Upper lobe of left lung (tissue), 6 donors: Measurements from ENCODE around the gene LMLN. TPM values are rescaled to one million over a fixed set of nuclear protein-coding genes. Genes with fewer than 3 reads are reported as not detected.

Source experiments
- ATAC-seq, 2 donors: fragments of 200-7000 bp; cut with Tn5 transposase; one replicate each; pipeline ENCODE4 v1.9.1; 2022; ENCODE audit warnings: mild to moderate bottlenecking in 2 of 2, moderate library complexity in 2 of 2; ENCODE audit not compliant: low FRiP score in 2 of 2
- DNase-seq, 2 donors: peaks; one replicate each; pipeline ENCODE4 v3.0.0-alpha.2; 2019 to 2020
- H3K27ac ChIP-seq, 4 donors: fragments of 200-600 bp; sonication (generic); one replicate each; pipeline ENCODE4 v1.5.1; 2016 to 2019
- H3K27me3 ChIP-seq, 4 donors: fragments of 200-600 bp; sonication (generic); one replicate each; pipeline ENCODE4 v1.5.1; 2017 to 2019
- H3K36me3 ChIP-seq, 4 donors: fragments of 200-600 bp; sonication (generic); one replicate each; pipeline ENCODE4 v1.5.1; 2016 to 2019
- H3K4me1 ChIP-seq, 4 donors: fragments of 200-600 bp; sonication (generic); one replicate each; pipeline ENCODE4 v1.5.1; 2018 to 2019
- H3K4me3 ChIP-seq, 4 donors: fragments of 200-600 bp; sonication (generic); one replicate each; pipeline ENCODE4 v1.5.1; 2017 to 2019; ENCODE audit warnings: mild to moderate bottlenecking in 2 of 4, moderate library complexity in 1 of 4
- H3K9me3 ChIP-seq, 4 donors: fragments of 200-600 bp; sonication (generic); one replicate each; pipeline ENCODE4 v1.5.1; 2018 to 2019
- EP300 ChIP-seq, 4 donors: sonication (generic); formaldehyde crosslinking; IDR thresholded peaks; one replicate each; pipeline ENCODE4 v1.5.1; 2017; ENCODE audit warnings: antibody characterized with exemption in 4 of 4, control low read depth in 2 of 4
- POLR2A ChIP-seq, 4 donors: fragments of 450-650 bp; IDR thresholded peaks; one replicate each; pipeline ENCODE4 v1.5.1; 2016 to 2017; ENCODE audit warnings: antibody characterized with exemption in 4 of 4, mild to moderate bottlenecking in 2 of 4
- POLR2AphosphoS5 ChIP-seq, 2 donors: sonication (generic); formaldehyde crosslinking; IDR thresholded peaks; one replicate each; pipeline ENCODE4 v1.5.1; 2017; ENCODE audit warnings: antibody characterized with exemption in 2 of 2
- WGBS, 2 donors: methylation state at CpG; one replicate each; pipeline ENCODE4 v1.1.5; 2017 to 2018; 5-methylcytosine and 5-hydroxymethylcytosine counted together
- total RNA-seq, 6 donors: library from RNA; depleted of rRNA in 4 of 6; stranded (reverse); fragments of >200 nt in 4 of 6; gene quantifications; one replicate each; pipeline versions ENCODE4 v1.1.0 to v1.2.1, GENCODE V29; 2016 to 2021
- TF ChIP-seq, protein P1 (sequence below), 6 experiments: fragments of 450-650 bp in 4 of 6; fragments of 200-600 bp in 2 of 6; sonication (generic) in 2 of 6; IDR thresholded peaks; one replicate each; pipeline ENCODE4 v1.5.1; 2016 to 2019; ENCODE audit warnings: antibody characterized with exemption in 6 of 6
- donor health status: DM: no; HTN: no; CAD: no; lungs with moderate emphysema.
- donor health status: DM: no; HTN: yes; CAD: no; lungs with severe emphysema.

LMLN gene
- total RNA-seq, 6 donors from 2014 or later: 4.2 to 11.3 (median 9.0) TPM

DNA sequence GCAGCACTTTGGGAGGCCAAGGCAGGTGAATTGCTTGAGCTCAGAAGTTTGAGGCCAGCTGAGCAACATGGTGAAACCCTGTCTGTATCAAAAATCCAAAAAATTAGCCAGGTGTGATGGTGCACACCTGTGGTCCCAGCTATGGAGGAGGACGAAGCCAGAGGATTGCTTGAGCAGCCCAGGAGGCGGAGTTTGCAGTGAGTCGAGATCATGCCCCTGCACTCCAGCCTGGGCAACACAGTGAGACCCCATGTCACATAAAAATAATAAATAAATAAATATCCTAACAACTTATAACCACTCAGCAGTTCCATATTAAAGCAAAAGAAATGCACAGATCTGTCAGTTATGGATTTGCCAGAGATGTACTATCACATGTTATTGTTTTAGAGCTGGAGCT, 62.6 kb downstream of the LMLN start:
- H3K4me3 ChIP-seq: no peak overlapping the region
- TF ChIP-seq EP300 (IDR thresholded peaks at IDR 0.05) (no peak), POLR2AphosphoS5 (IDR thresholded peaks at IDR 0.05) (no peak), POLR2A (IDR thresholded peaks at IDR 0.05) (no peak)
- TF ChIP-seq, protein P1, sequence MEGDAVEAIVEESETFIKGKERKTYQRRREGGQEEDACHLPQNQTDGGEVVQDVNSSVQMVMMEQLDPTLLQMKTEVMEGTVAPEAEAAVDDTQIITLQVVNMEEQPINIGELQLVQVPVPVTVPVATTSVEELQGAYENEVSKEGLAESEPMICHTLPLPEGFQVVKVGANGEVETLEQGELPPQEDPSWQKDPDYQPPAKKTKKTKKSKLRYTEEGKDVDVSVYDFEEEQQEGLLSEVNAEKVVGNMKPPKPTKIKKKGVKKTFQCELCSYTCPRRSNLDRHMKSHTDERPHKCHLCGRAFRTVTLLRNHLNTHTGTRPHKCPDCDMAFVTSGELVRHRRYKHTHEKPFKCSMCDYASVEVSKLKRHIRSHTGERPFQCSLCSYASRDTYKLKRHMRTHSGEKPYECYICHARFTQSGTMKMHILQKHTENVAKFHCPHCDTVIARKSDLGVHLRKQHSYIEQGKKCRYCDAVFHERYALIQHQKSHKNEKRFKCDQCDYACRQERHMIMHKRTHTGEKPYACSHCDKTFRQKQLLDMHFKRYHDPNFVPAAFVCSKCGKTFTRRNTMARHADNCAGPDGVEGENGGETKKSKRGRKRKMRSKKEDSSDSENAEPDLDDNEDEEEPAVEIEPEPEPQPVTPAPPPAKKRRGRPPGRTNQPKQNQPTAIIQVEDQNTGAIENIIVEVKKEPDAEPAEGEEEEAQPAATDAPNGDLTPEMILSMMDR (IDR thresholded peaks at IDR 0.05): no peak
- ATAC-seq (no peak), DNase-seq (no peak)
- 93 to 100% methylated on average over 3 of the region's 3 CpGs for WGBS, 2 donors
- H3K4me1 ChIP-seq: no peaks in the 10 kb centered on the region
- no peak overlapping the region for H3K27ac ChIP-seq
- H3K27me3 ChIP-seq: no peaks in the 10 kb centered on the region
- H3K36me3 ChIP-seq: peaks cover 0 to 31% (median 4%) of the 10 kb centered on the region in 4 donors
- H3K9me3 ChIP-seq: no peaks in the 10 kb centered on the region

DNA sequence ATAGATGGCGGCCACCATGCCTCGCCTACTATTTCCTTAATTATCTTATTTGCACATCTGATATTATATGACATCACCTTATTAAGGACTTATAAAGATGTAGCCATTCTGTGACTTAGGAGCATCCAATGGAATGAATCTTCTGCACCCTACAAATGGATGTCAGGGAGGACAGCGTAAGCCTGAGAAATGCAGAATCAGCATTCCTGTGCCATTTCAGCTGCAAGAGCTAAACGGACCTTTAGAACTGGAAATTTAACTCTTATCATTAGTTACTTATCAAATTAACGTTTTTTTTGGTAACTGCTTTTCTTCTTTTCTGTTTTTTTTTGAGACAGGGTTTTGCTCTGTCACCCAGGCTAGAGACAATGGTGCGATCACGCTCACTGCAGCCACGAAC, 65.6 kb downstream of the LMLN start:
- TF ChIP-seq, protein P1 (IDR thresholded peaks at IDR 0.05): no peak
- TF ChIP-seq POLR2A (IDR thresholded peaks at IDR 0.05) (no peak), POLR2AphosphoS5 (IDR thresholded peaks at IDR 0.05) (no peak), EP300 (IDR thresholded peaks at IDR 0.05) (no peak)
- ATAC-seq: no peak
- DNase-seq: no peak
- 92 to 93% methylated on average over 8 of the region's 8 CpGs for WGBS, 2 donors
- H3K9me3 ChIP-seq: no peaks in the 10 kb centered on the region
- no peaks in the 10 kb centered on the region for H3K4me1 ChIP-seq
- no peak overlapping the region for H3K4me3 ChIP-seq
- peaks cover 0 to 22% (median 4%) of the 10 kb centered on the region in 4 donors for H3K36me3 ChIP-seq
- no peaks in the 10 kb centered on the region for H3K27me3 ChIP-seq
- H3K27ac ChIP-seq: no peak overlapping the region

DNA sequence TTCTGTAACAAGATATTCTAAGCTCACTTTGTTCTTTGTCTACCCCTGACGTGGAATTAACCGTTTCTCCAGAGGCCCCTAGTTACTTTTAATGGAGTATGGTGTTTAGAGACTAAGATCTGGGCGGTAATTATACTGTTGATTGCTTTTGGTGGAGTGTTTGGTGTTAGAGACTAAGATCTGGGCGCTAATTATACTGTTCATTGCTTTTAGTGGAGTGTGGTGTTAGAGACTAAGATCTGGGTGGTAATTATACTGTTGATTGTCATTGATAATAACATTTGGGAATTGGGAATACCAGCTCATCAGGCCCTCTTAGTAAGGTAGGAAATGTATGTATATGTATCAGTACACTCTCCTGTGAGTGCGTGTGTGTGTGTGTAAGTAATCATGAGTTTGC, 66.6 kb downstream of the LMLN start:
- Histone ChIP-seq H3K27ac (no peak overlapping the region), H3K9me3 (no peaks in the 10 kb centered on the region), H3K4me3 (no peak overlapping the region), H3K27me3 (no peaks in the 10 kb centered on the region), H3K36me3 (peaks cover 0 to 18% (median 4%) of the 10 kb centered on the region in 4 donors), H3K4me1 (no peaks in the 10 kb centered on the region)
- DNase-seq (no peak), ATAC-seq (no peak)
- 90 to 93% methylated on average over 5 of the region's 5 CpGs for WGBS, 2 donors
- TF ChIP-seq POLR2AphosphoS5 (IDR thresholded peaks at IDR 0.05) (no peak), EP300 (IDR thresholded peaks at IDR 0.05) (no peak), POLR2A (IDR thresholded peaks at IDR 0.05) (no peak)
- TF ChIP-seq, protein P1 (IDR thresholded peaks at IDR 0.05): no peak

GRCh38 chr3:198027045-198027798, 67.2 kb downstream of the LMLN start:
- no peaks in the 10 kb centered on the region for H3K27me3 ChIP-seq
- ATAC-seq: no peak
- no peak overlapping the region for H3K27ac ChIP-seq
- no peak for DNase-seq
- H3K36me3 ChIP-seq: peaks cover 0 to 14% (median 2%) of the 10 kb centered on the region in 4 donors
- H3K4me3 ChIP-seq: no peak overlapping the region
- WGBS, 2 donors: 87 to 90% methylated on average over 17 of the region's 17 CpGs
- no peaks in the 10 kb centered on the region for H3K9me3 ChIP-seq
- no peak for TF ChIP-seq POLR2AphosphoS5 (IDR thresholded peaks at IDR 0.05)
- TF ChIP-seq, protein P1 (IDR thresholded peaks at IDR 0.05): no peak
- TF ChIP-seq EP300 (IDR thresholded peaks at IDR 0.05): no peak
- no peak for TF ChIP-seq POLR2A (IDR thresholded peaks at IDR 0.05)
- no peaks in the 10 kb centered on the region for H3K4me1 ChIP-seq
